ACC112 (cell line): ENCODE measurements around the gene HSDL1.

Experiments used
- H2AFZ ChIP-seq: fragments of 200-600 bp; sonication (generic); one replicate; pipeline ENCODE4 v1.6.0; 2017; ENCODE audit warnings: antibody characterized with exemption, low read length; ENCODE audit not compliant: unreplicated experiment
- H3K27ac ChIP-seq: fragments of 200-600 bp; sonication (generic); 2 replicates; pipeline ENCODE4 v1.5.1; 2014; ENCODE audit warnings: low read depth, mild to moderate bottlenecking, antibody characterized with exemption, low read length, moderate library complexity
- H3K27me3 ChIP-seq: fragments of 200-600 bp; sonication (generic); 2 replicates; pipeline ENCODE4 v1.6.1; 2014; ENCODE audit warnings: mild to moderate bottlenecking, antibody characterized with exemption, low read length, moderate library complexity, mixed read lengths; ENCODE audit not compliant: insufficient read depth
- H3K36me3 ChIP-seq: fragments of 200-600 bp; sonication (generic); 2 replicates; pipeline ENCODE4 v1.6.1; 2016; ENCODE audit warnings: mild to moderate bottlenecking, antibody characterized with exemption, low read length, moderate library complexity, mixed read lengths; ENCODE audit not compliant: insufficient read depth
- H3K4me1 ChIP-seq: fragments of 200-600 bp; sonication (generic); one replicate; pipeline ENCODE4 v1.6.1; 2016; ENCODE audit warnings: low read length, mixed read lengths; ENCODE audit not compliant: insufficient read depth, unreplicated experiment, control insufficient read depth
- H3K4me3 ChIP-seq: fragments of 200-600 bp; sonication (generic); 2 replicates; pipeline ENCODE4 v1.5.1; 2014; ENCODE audit warnings: mild to moderate bottlenecking, low read depth, low read length
- H3K79me2 ChIP-seq: fragments of 200-600 bp; sonication (generic); one replicate; pipeline ENCODE4 v1.6.0; 2016; ENCODE audit warnings: low read length; ENCODE audit not compliant: control insufficient read depth, unreplicated experiment, insufficient read depth

Gene HSDL1

DNA sequence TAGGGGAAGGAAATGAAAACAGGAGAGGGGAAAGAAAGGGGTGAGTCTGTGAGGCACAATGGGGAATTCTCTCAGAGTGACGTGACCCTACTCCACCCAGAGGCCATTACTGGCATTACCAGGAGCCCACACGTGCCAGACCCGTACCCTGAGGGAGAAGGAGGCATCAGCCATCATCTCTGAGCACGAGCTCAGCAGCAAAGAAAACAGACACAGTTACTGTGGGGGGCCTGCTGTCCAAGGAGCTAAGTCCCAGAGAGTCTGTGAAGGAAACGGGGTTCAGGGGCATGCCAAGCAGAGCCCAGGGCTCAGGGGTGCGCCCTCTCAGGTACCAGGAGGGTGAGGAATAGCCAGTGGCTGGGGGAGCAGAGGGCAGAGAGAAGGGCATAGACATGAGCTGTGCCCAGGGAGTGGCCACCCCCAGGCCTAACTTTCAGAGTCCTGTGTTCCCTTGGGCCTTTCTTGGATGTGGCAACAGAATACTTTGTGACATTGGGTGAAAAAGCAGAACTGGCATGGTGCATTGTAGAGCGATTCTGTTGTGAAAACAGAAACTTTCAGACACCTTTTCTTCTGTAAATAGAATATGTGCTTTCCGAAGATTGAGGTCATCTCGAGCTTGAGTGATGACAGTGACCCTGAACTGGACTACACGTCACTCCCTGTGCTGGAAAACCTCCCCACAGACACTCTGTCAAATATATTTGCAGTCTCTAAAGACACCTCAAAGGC, 30.5 kb upstream of the HSDL1 start:
- no peak overlapping the region for H2AFZ ChIP-seq
- H3K27me3 ChIP-seq: no peaks in the 10 kb centered on the region
- H3K4me3 ChIP-seq: no peak overlapping the region
- H3K36me3 ChIP-seq: no peaks in the 10 kb centered on the region
- H3K79me2 ChIP-seq: no peaks in the 10 kb centered on the region
- no peak overlapping the region for H3K27ac ChIP-seq
- peaks cover 24% of the 10 kb centered on the region for H3K4me1 ChIP-seq

DNA sequence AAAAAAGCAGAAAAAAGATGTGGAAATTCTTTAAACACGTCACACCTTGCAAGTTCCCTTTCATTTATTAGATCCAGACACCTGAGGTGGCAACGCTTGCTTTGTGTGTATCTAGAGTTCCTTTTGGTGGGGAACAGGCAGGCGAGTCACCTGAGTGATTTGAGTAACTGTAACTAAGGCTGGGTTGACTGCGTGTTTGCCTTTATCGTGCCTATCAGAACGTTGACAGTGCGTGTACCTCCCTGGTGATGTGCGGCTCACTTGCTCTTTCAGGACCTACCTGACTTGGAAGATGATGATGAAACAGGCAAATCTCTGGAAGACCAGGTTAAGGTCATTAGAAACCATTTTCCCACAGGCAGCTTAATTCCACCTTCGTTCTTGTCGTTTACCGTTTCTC, 29.4 kb upstream of the HSDL1 start:
- Histone ChIP-seq H3K4me3 (no peak overlapping the region), H2AFZ (no peak overlapping the region), H3K27me3 (no peaks in the 10 kb centered on the region)

DNA sequence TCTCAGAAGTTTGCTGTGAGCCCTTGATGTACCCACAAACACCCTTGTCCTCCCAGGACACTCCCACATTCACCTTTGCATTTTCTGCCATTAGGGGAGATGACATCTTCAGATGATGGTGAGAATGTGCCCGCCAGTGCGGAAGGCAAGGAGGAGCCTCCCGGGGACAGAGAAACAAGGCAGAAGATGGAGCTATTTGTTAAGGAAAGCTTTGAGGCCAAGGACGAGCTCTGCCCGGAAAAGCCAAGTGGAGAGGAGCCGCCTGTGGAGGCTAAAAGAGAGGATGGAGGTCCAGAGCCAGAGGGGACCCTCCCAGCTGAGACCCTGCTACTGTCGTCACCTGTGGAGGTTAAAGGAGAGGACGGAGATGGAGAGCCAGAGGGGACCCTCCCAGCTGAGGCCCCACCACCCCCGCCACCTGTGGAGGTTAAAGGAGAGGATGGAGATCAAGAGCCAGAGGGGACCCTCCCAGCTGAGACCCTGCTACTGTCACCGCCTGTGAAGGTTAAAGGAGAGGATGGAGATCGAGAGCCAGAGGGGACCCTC, 24.9 kb upstream of the HSDL1 start:
- Histone ChIP-seq H3K36me3 (no peaks in the 10 kb centered on the region), H3K79me2 (no peaks in the 10 kb centered on the region), H2AFZ (no peak overlapping the region), H3K27me3 (peaks cover 24% of the 10 kb centered on the region), H3K4me1 (no peaks in the 10 kb centered on the region), H3K4me3 (no peak overlapping the region), H3K27ac (no peak overlapping the region)

More for the DNA sequence above, 29.4 kb upstream of the HSDL1 start:
- no peaks in the 10 kb centered on the region for H3K79me2 ChIP-seq
- peaks cover 24% of the 10 kb centered on the region for H3K4me1 ChIP-seq
- H3K27ac ChIP-seq: no peak overlapping the region
- no peaks in the 10 kb centered on the region for H3K36me3 ChIP-seq

DNA sequence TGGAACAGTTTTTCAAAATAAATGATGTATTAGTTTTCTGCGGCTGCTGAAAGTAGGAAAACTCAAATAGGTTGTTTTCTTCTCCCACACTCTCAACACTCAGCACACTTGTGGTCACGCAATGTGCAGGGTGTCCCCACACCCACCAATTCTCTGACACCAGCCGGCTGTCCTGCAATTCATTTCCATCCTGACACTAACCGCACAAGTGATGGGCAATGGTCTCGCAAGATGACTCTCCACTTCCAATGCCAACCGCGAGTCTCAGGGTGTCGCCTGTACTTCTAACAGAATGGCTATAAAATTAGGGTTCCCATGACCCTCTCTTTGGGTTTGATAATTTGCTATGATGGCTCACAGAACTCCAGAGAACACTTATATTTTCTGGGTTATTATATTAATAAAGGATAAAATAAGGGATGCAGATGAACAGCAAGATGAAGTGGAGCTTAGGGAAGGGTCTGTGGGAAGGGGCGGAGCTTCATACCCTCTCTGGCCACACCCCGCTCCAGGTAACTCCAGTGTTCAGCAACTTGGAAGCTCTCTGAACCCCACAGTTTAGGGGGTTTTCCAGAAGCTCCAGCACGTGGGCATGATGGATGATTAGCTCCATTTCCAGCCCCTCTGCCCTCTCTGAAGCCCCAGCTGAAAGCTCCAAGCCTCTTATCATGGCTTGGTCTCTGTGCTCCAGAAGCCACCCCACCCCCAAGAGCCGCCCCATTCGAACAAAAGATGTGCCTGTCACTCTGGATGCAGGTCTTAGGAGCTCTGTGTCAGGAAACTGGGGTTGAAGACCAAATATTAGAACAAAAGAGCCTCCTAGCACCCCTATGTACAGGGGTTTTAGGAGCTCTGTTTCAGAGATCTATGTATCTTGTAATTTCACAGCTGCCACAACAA, 22.1 kb upstream of the HSDL1 start:
- H3K79me2 ChIP-seq: no peaks in the 10 kb centered on the region
- H3K4me1 ChIP-seq: no peaks in the 10 kb centered on the region
- H3K27ac ChIP-seq: no peak overlapping the region
- H3K4me3 ChIP-seq: no peak overlapping the region
- H2AFZ ChIP-seq: no peak overlapping the region
- no peaks in the 10 kb centered on the region for H3K36me3 ChIP-seq
- H3K27me3 ChIP-seq: peaks cover 34% of the 10 kb centered on the region

DNA sequence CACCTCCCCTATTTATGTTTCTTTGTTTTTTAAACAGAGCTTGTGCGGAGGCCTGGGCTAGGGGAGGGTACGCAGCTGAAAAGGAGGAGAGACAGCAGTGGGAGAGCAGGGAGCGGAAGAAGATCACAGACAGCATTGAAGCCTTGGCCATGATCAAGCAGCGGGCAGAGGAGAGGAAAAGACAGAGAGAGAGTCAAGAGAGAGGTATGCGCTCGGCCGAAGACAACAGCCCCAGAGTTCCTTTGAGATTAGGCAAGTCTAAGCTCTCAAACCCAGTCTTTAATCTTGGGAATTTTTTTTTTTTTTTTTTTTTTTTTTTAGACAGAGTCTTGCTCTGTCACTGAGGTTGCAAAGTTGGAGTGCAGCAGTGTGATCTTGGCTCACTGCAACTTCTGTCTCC, 20.8 kb upstream of the HSDL1 start:
- Histone ChIP-seq H3K27me3 (peaks cover 47% of the 10 kb centered on the region), H3K27ac (no peak overlapping the region), H3K4me1 (no peaks in the 10 kb centered on the region), H3K4me3 (no peak overlapping the region), H2AFZ (no peak overlapping the region), H3K79me2 (no peaks in the 10 kb centered on the region), H3K36me3 (no peaks in the 10 kb centered on the region)

DNA sequence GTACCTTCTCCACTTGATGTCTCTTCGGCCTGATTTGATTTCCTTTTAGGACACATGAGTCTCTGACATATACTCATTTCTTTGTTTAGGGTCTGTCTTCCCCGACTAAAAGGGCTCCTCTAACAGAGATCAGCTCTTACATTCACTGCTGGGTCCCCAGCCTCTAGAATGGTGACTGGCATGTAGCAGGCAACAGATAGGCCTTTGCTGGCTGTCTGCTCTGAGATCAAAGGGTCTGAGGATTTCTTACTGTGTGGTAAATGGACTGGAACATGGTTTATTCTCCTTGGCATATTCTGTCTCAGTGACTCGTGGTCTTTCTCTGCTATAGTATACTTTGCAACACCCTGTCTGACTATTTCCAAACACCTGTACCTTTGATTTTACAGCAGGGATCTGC, 16.8 kb upstream of the HSDL1 start:
- no peaks in the 10 kb centered on the region for H3K79me2 ChIP-seq
- no peak overlapping the region for H3K4me3 ChIP-seq
- peaks cover 62% of the 10 kb centered on the region for H3K27me3 ChIP-seq
- H3K36me3 ChIP-seq: no peaks in the 10 kb centered on the region
- H3K4me1 ChIP-seq: no peaks in the 10 kb centered on the region
- no peak overlapping the region for H2AFZ ChIP-seq
- no peak overlapping the region for H3K27ac ChIP-seq

DNA sequence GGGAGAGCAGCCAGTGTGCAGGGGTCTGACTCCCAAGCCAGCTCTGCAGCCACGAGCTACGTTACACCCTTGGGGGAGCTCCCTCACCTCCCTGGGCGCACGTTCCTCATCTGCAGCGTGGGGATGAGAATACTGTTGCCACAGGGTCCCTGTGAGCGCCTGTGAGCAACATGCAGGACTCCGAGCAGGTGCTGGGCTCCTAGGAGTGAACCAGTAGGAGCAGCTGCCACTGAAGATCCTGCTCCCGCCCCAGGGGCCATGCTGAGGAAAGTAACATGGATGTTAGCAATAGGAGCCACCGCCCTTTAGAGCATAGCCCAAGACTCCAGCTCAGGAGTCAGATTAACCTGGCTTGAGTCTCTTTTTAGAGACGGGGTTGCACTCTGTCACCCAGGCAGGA, 16.1 kb upstream of the HSDL1 start:
- Histone ChIP-seq H3K36me3 (no peaks in the 10 kb centered on the region), H3K27me3 (peaks cover 58% of the 10 kb centered on the region), H3K4me3 (no peak overlapping the region), H3K27ac (no peak overlapping the region), H3K4me1 (no peaks in the 10 kb centered on the region), H2AFZ (no peak overlapping the region), H3K79me2 (no peaks in the 10 kb centered on the region)

DNA sequence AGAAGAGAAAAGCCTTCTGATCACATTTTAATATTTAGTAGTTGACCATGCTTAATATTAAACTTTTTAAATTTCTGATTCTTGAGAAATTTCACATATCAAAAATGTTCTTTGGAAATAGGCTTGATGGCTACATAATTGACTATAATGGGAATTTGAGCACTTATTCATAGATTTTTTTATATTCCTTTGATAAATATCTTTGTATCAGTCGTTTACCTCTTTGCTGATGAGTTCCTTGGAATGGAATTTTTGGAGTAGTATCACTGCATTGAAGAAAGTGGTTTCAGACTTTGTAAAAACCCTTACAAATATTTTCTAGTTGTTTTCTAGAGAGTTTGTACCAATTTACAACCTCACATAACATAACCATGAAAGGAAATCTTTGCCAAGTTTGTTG, 14.8 kb upstream of the HSDL1 start:
- Histone ChIP-seq H3K4me3 (no peak overlapping the region), H3K4me1 (no peaks in the 10 kb centered on the region), H2AFZ (no peak overlapping the region), H3K36me3 (no peaks in the 10 kb centered on the region), H3K27me3 (peaks cover 46% of the 10 kb centered on the region), H3K27ac (no peak overlapping the region), H3K79me2 (no peaks in the 10 kb centered on the region)

DNA sequence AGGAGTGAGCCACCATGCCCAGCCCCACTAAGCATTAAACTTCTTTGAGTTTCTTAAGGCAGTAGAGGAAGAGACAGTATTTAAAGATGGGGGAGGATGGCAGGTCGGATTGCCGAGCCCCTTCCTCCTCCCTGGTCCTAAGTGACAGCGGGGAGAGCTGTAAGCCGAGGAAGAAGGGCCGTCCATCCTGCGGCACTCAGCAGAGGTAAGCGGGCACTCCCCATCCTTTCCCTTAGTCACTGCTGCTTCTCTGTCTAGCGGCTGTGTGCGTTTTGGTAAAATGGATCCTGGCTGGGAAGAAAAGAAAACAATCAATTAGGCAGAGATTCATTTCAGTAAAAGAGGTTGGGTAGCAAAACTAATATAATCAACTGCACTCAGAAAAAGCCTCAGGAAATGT, 14.0 kb upstream of the HSDL1 start:
- Histone ChIP-seq H3K79me2 (no peaks in the 10 kb centered on the region), H2AFZ (no peak overlapping the region), H3K27ac (no peak overlapping the region), H3K27me3 (peaks cover 38% of the 10 kb centered on the region), H3K4me1 (no peaks in the 10 kb centered on the region), H3K36me3 (no peaks in the 10 kb centered on the region), H3K4me3 (no peak overlapping the region)

DNA sequence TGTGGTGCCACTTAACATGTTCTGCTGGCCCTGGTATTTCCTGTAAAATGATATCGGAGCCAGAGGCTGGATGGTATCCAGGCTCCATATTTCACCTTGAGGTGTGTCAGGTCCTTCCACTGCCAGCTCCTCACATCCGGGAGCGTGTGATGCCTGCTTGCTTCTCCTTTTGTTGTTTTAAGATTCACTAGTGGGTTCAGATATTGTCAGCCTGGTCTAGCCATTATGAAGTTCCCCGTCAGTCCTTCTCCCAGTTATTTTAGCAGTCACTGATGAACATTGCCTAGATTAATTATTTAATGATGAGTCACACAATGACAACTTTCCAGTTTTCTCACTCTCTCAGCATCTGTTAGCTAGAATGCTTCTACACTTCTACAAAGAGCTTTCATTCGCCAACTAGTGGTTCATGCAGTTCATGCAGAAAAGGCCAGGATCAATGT, 11.4 kb upstream of the HSDL1 start:
- no peaks in the 10 kb centered on the region for H3K79me2 ChIP-seq
- H2AFZ ChIP-seq: no peak overlapping the region
- no peaks in the 10 kb centered on the region for H3K36me3 ChIP-seq
- peaks cover 3% of the 10 kb centered on the region for H3K4me1 ChIP-seq
- peaks cover 29% of the 10 kb centered on the region for H3K27me3 ChIP-seq
- no peak overlapping the region for H3K27ac ChIP-seq
- no peak overlapping the region for H3K4me3 ChIP-seq
